GM12891 (cell line): ENCODE results near the gene NDE1.

Source experiments
- POLR2A ChIP-seq: IDR thresholded peaks from 2 replicates; pipeline ENCODE4 v1.6.1; 2011; ENCODE audit warnings: low read depth, low read length, control low read depth
- POLR2AphosphoS5 ChIP-seq: IDR thresholded peaks from 2 replicates; pipeline ENCODE4 v1.6.1; 2011; ENCODE audit warnings: low read depth, low read length, control low read depth
- POU2F2 ChIP-seq: IDR thresholded peaks from 2 replicates; pipeline ENCODE4 v1.6.1; 2011; ENCODE audit warnings: low read depth, mild to moderate bottlenecking, control low read depth, low read length, moderate library complexity
- SPI1 ChIP-seq: IDR thresholded peaks from 2 replicates; pipeline ENCODE4 v1.6.1; 2011; ENCODE audit warnings: low read depth, low read length, control low read depth
- TAF1 ChIP-seq: IDR thresholded peaks from 2 replicates; pipeline ENCODE4 v1.6.1; 2011; ENCODE audit warnings: low read depth, low read length, control low read depth

- TF ChIP-seq SPI1 (no peak), POLR2A (no peak), POLR2AphosphoS5 (no peak), TAF1 (no peak), POU2F2 (no peak)
Observed at GRCh38 chr16:15757630-15758251, 107.7 kb downstream of the NDE1 start.
